ENCODE results near the gene ALG14. TPM values are rescaled to one million over a fixed set of nuclear protein-coding genes. Genes with fewer than 3 reads are reported as not detected.
"Not testable (repeated sequence)": the region's sequence is repeated elsewhere in the genome, so short reads cannot be mapped to it uniquely, and the experiment has no call there.

Gene ALG14
- total RNA-seq, 1 donor from 2014 or later: 5.5 TPM

DNA sequence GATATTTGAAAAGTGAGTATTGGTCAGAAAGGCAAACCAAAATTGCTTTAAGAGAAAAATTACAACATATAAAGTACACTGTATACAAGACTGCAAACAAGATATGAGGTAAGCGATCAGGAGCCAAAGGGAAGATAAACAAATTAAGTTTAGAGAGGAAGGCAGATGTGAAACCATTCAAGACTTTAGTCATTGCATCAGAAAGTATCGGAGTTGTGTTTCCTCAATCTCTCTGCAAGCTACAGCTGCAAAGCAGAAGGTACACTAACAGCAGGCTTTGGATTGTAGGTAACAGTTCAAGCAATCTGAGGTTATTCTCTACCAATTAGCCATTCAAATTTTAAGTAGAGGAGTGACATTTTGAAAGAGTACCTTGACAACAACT lies 23.1 kb upstream of the ALG14 start:
- Mint-ChIP-seq H3K36me3 (ENCODE audit: unreplicated experiment) (no peaks in the 10 kb centered on the region), H3K4me3 (ENCODE audit: unreplicated experiment) (no peak overlapping the region), H3K27me3 (ENCODE audit: unreplicated experiment) (peaks cover 3% of the 10 kb centered on the region), H3K27ac (ENCODE audit: unreplicated experiment) (no peak overlapping the region), H3K4me1 (ENCODE audit: unreplicated experiment) (peaks cover 3% of the 10 kb centered on the region), H3K9me3 (ENCODE audit: unreplicated experiment) (no peaks in the 10 kb centered on the region)
- TF ChIP-seq, protein P1, sequence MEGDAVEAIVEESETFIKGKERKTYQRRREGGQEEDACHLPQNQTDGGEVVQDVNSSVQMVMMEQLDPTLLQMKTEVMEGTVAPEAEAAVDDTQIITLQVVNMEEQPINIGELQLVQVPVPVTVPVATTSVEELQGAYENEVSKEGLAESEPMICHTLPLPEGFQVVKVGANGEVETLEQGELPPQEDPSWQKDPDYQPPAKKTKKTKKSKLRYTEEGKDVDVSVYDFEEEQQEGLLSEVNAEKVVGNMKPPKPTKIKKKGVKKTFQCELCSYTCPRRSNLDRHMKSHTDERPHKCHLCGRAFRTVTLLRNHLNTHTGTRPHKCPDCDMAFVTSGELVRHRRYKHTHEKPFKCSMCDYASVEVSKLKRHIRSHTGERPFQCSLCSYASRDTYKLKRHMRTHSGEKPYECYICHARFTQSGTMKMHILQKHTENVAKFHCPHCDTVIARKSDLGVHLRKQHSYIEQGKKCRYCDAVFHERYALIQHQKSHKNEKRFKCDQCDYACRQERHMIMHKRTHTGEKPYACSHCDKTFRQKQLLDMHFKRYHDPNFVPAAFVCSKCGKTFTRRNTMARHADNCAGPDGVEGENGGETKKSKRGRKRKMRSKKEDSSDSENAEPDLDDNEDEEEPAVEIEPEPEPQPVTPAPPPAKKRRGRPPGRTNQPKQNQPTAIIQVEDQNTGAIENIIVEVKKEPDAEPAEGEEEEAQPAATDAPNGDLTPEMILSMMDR (IDR thresholded peaks at IDR 0.05): no peak
- DNase-seq (ENCODE audit: extremely low spot score, unreplicated experiment): no peak

DNA sequence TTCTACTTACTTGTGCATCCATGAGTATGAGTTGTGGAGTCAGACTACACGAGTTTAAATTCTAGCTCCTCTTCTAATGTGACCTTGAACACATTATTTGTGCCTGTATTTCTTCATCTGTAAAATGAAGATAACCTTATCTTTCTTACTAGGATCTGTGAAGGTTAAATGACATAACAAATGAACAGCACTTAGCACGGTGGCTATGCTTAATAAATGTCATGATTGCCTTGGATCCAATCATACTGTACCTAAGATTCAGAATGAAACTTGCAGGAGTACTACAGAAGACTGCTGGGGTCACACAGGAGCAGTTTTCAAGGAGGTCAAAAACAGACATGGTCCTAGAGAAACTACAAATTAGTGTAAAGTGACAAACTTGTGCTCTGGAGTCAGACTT lies 22.2 kb upstream of the ALG14 start:
- Mint-ChIP-seq H3K27me3 (ENCODE audit: unreplicated experiment) (peaks cover 3% of the 10 kb centered on the region), H3K27ac (ENCODE audit: unreplicated experiment) (no peak overlapping the region), H3K9me3 (ENCODE audit: unreplicated experiment) (no peaks in the 10 kb centered on the region), H3K4me1 (ENCODE audit: unreplicated experiment) (peaks cover 3% of the 10 kb centered on the region), H3K4me3 (ENCODE audit: unreplicated experiment) (no peak overlapping the region), H3K36me3 (ENCODE audit: unreplicated experiment) (no peaks in the 10 kb centered on the region)
- TF ChIP-seq, protein P1 (IDR thresholded peaks at IDR 0.05): no peak
- no peak for DNase-seq (ENCODE audit: extremely low spot score, unreplicated experiment)

DNA sequence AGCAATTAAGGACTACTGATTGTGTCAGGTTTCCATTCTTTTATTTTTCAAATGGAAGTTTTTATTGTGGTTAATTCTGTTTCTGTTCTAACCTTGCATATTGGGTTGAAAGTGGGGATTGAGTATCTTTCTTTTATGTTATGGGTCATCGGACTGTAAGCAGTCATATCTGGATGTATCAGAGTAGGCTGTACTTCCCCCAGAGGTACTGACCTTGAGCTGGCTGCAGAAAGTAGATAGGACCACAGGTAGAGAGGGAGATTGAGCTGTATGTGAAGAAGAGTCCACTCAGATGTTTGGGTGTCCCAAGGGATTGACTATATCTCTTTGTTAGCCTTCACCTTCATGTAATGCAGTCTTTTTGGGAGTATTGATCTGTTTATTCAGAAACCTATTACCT lies 20.5 kb upstream of the ALG14 start:
- H3K27ac Mint-ChIP-seq (ENCODE audit: unreplicated experiment): no peak overlapping the region
- no peak overlapping the region for H3K4me3 Mint-ChIP-seq (ENCODE audit: unreplicated experiment)
- DNase-seq (ENCODE audit: extremely low spot score, unreplicated experiment): no peak
- peaks cover 6% of the 10 kb centered on the region for H3K4me1 Mint-ChIP-seq (ENCODE audit: unreplicated experiment)
- TF ChIP-seq, protein P1 (IDR thresholded peaks at IDR 0.05): no peak
- no peaks in the 10 kb centered on the region for H3K36me3 Mint-ChIP-seq (ENCODE audit: unreplicated experiment)
- peaks cover 3% of the 10 kb centered on the region for H3K27me3 Mint-ChIP-seq (ENCODE audit: unreplicated experiment)
- no peaks in the 10 kb centered on the region for H3K9me3 Mint-ChIP-seq (ENCODE audit: unreplicated experiment)

- not testable (repeated sequence) for H3K9me3 Mint-ChIP-seq (ENCODE audit: unreplicated experiment); DNase-seq (ENCODE audit: extremely low spot score, unreplicated experiment); H3K4me3 Mint-ChIP-seq (ENCODE audit: unreplicated experiment); H3K27me3 Mint-ChIP-seq (ENCODE audit: unreplicated experiment); H3K27ac Mint-ChIP-seq (ENCODE audit: unreplicated experiment); H3K4me1 Mint-ChIP-seq (ENCODE audit: unreplicated experiment); H3K36me3 Mint-ChIP-seq (ENCODE audit: unreplicated experiment)
Measured at GRCh38 chr1:95092891-95093290, 20.1 kb upstream of the ALG14 start.

GRCh38 chr1:95091290-95091689 lies 18.5 kb upstream of the ALG14 start:
- H3K9me3 Mint-ChIP-seq (ENCODE audit: unreplicated experiment); H3K27ac Mint-ChIP-seq (ENCODE audit: unreplicated experiment); H3K4me3 Mint-ChIP-seq (ENCODE audit: unreplicated experiment); H3K27me3 Mint-ChIP-seq (ENCODE audit: unreplicated experiment); DNase-seq (ENCODE audit: extremely low spot score, unreplicated experiment); H3K36me3 Mint-ChIP-seq (ENCODE audit: unreplicated experiment): not testable (repeated sequence)
- H3K4me1 Mint-ChIP-seq (ENCODE audit: unreplicated experiment): peaks cover 16% of the 10 kb centered on the region

- H3K4me3 Mint-ChIP-seq (ENCODE audit: unreplicated experiment): no peak overlapping the region
Measured at GRCh38 chr1:95089650-95090287, 17.0 kb upstream of the ALG14 start.

More at GRCh38 chr1:95089650-95090287, 17.0 kb upstream of the ALG14 start:
- peaks cover 16% of the 10 kb centered on the region for H3K4me1 Mint-ChIP-seq (ENCODE audit: unreplicated experiment)
- TF ChIP-seq, protein P1 (IDR thresholded peaks at IDR 0.05): no peak
- DNase-seq (ENCODE audit: extremely low spot score, unreplicated experiment): no peak
- no peaks in the 10 kb centered on the region for H3K9me3 Mint-ChIP-seq (ENCODE audit: unreplicated experiment)
- no peaks in the 10 kb centered on the region for H3K27me3 Mint-ChIP-seq (ENCODE audit: unreplicated experiment)
- no peak overlapping the region for H3K27ac Mint-ChIP-seq (ENCODE audit: unreplicated experiment)
- no peaks in the 10 kb centered on the region for H3K36me3 Mint-ChIP-seq (ENCODE audit: unreplicated experiment)
